ENCODE measurements around the gene AMER1. TPM values are rescaled to one million over a fixed set of nuclear protein-coding genes. Genes with fewer than 3 reads are reported as not detected.
A peak's percentile ranks its signal among the peaks of the same experiment; 100 is the strongest.

Gene AMER1
- total and polyA plus RNA-seq, 12 donors = 0.54 to 8.7 (median 4.3) TPM

- H3K4me1 ChIP-seq (replicated peaks in 1 of 2) = peaks cover 9 to 16% of the 10 kb centered on the region in 2 donors
- 23 to 50% (median 47%) methylated on average over 11 to 23 of the region's 23 CpGs; no CpG with 5 or more reads in 1 of the 4 donors for WGBS, 4 donors
- peak; percentile 35 to 75 (median 56) for DNase-seq
- H3K4me3 ChIP-seq = peak overlapping the region in 2 of 4 donors; percentile 43 to 70
- TF ChIP-seq POLR2A (IDR thresholded peaks at IDR 0.05) (peak in 1 of 2 donors; percentile 46), CTCF (IDR thresholded peaks at IDR 0.05) (no peak)
- intact Hi-C loops (cut with DNase I) = loop anchor here in 1 of 2 donors (10.0 kb wide), 1 partner anchor 109 kb away; no protein-coding TSS in a partner anchor
- no peaks in the 10 kb centered on the region for H3K36me3 ChIP-seq (replicated peaks in 1 of 2)
- H3K9me3 ChIP-seq (replicated peaks in 1 of 3) = no peaks in the 10 kb centered on the region
- peak overlapping the region in 4 of 5 donors; percentile 65 to 95 (median 90) for H3K27ac ChIP-seq
- no peaks in the 10 kb centered on the region for H3K27me3 ChIP-seq
These were observed 1.3 kb downstream of the AMER1 start for GRCh38 chrX:64204252-64204651.

- Histone ChIP-seq H3K9me3 (replicated peaks in 1 of 3) (no peaks in the 10 kb centered on the region), H3K4me3 (no peak overlapping the region), H3K27me3 (no peaks in the 10 kb centered on the region), H3K4me1 (replicated peaks in 1 of 2) (peaks cover 9 to 16% of the 10 kb centered on the region in 2 donors), H3K27ac (peak overlapping the region in 1 of 5 donors; percentile 91), H3K36me3 (replicated peaks in 1 of 2) (no peaks in the 10 kb centered on the region)
- no peak for DNase-seq
- 82 to 88% (median 83%) methylated on average over 2 of the region's 2 CpGs for WGBS, 4 donors
- intact Hi-C loops (cut with DNase I) = loop anchor here in 1 of 2 donors (10.0 kb wide), 1 partner anchor 108 kb away; no protein-coding TSS in a partner anchor
- TF ChIP-seq CTCF (IDR thresholded peaks at IDR 0.05) = no peak
- no peak for TF ChIP-seq POLR2A (IDR thresholded peaks at IDR 0.05)
These were observed 2.6 kb downstream of the AMER1 start for GRCh38 chrX:64202808-64203325.

GRCh38 chrX:64198036-64198435, 7.5 kb downstream of the AMER1 start:
- peak in 5 of 7 donors; percentile 16 to 40 (median 24) for DNase-seq
- Histone ChIP-seq H3K4me1 (replicated peaks in 1 of 2) (no peaks in the 10 kb centered on the region), H3K27ac (no peak overlapping the region), H3K36me3 (replicated peaks in 1 of 2) (no peaks in the 10 kb centered on the region), H3K9me3 (replicated peaks in 1 of 3) (no peaks in the 10 kb centered on the region), H3K4me3 (no peak overlapping the region), H3K27me3 (no peaks in the 10 kb centered on the region)
- TF ChIP-seq CTCF (IDR thresholded peaks at IDR 0.05) = no peak
- no peak for TF ChIP-seq POLR2A (IDR thresholded peaks at IDR 0.05)
- intact Hi-C loops (cut with DNase I) = no loop called here

GRCh38 chrX:64196606-64197005, 8.9 kb downstream of the AMER1 start:
- Histone ChIP-seq H3K27ac (no peak overlapping the region), H3K27me3 (no peaks in the 10 kb centered on the region), H3K9me3 (replicated peaks in 1 of 3) (no peaks in the 10 kb centered on the region), H3K36me3 (replicated peaks in 1 of 2) (no peaks in the 10 kb centered on the region), H3K4me1 (replicated peaks in 1 of 2) (no peaks in the 10 kb centered on the region), H3K4me3 (no peak overlapping the region)
- no peak for DNase-seq
- WGBS, 4 donors = 71 to 100% (median 87%) methylated on average over 1 to 3 of the region's 3 CpGs
- TF ChIP-seq CTCF (IDR thresholded peaks at IDR 0.05) = no peak
- no peak for TF ChIP-seq POLR2A (IDR thresholded peaks at IDR 0.05)
- intact Hi-C loops (cut with DNase I) = no loop called here

Data from adrenal gland (tissue), 12 donors.